HG02798 (cell line): ENCODE measurements around the gene HTT.

Experiments
- ATAC-seq: cut with Tn5 transposase; IDR thresholded peaks from one replicate; pipeline ENCODE4 v1.9.1; 2021; ENCODE audit warnings: mild to moderate bottlenecking; ENCODE audit not compliant: unreplicated experiment, poor library complexity

HTT gene

DNA sequence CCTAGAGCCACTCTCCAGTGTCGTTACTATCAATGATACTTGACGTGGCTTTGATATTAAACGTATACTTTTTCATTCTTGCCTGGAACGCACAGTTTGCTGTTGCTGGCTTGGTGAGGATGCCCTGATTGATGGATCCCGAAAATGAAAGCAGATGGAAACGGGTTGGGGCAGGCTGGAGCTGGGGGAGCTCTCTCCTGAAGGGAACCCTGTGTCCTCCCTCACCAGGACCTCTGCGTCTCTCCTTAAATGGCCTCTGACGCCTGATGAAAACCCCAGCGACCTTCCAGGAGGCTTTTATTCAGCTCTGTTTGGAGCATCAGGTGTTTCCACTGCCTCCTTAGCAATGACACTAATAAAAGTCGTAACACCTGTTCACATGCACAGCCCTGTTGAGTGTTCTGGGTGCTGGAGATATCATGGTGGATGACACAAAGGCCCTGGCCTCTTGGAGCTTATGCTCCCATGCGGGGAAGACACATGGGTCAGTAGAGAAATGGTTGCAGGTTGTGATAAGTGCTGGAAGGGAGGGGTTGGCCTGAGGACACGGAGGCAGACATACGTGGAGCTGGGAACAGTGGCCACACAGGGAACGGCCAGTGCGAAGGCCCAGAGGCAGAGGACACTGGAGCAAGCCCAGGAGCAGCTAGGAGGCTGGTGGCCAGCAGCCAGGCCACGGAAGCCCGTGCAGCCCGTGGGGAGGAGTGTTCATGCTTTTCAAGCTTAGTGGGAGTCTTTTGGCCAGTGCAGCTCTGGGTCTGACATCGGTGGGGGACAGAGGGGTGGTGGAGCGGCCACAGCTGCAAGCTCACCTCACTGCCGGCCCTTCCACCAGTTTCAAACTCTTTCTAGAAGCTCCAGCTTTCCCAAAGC lies 182.0 kb downstream of the HTT start:
- ATAC-seq: no peak

- peak; percentile 19 for ATAC-seq
These were observed 182.6 kb downstream of the HTT start for GRCh38 chr4:3257103-3257555.

DNA sequence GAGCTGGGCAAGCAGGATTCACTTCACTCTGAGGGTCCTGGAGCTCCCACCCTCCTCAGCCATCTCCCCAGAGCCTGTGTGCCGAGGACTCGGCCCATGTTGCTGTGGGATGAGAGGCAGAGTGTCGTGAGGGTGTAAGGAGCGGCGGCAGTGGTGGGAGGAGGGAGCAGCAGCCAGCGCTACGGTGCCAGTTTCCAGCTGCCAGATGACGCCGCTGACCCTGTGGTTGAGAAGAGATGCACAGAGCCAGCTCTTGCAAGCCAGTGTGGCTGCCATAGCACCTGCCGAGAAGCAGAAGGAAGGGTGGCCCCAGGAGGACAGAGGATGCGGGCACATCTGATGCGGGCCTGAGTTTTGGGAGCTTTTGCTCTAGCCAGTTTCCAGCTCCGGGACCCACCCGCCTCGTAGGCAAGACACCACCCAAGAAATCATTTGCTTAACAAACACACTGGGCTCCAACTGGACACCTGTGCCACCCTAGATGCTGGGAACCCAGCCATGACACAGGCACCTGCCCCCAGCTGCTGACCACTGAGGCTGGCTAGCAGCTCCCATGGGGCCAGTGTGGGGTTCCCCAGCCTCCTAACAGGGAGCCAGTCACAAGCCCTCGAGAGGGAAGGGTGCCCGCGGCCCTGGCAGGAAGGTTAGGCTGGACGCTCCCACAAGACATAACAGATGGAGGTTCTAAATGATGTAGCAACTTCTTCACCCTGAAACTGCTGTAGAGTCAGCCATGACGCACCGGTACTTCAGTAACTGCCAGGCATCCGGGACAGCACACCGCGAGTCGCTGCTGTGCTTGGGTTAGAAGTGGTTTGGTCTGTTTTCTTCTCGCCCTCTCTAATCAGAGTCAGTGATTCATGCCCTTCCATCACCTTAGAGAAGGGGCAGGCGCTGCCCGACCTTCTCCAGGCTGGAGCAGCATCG lies 183.3 kb downstream of the HTT start:
- ATAC-seq: peak; percentile 51

- no peak for ATAC-seq
These were observed 187.1 kb downstream of the HTT start for GRCh38 chr4:3261411-3262207.

GRCh38 chr4:3262208-3263052 lies 187.9 kb downstream of the HTT start:
- no peak for ATAC-seq

GRCh38 chr4:3263053-3263875 lies 188.8 kb downstream of the HTT start:
- ATAC-seq: no peak

- no peak for ATAC-seq
These were observed 189.4 kb downstream of the HTT start for GRCh38 chr4:3263876-3264193.

DNA sequence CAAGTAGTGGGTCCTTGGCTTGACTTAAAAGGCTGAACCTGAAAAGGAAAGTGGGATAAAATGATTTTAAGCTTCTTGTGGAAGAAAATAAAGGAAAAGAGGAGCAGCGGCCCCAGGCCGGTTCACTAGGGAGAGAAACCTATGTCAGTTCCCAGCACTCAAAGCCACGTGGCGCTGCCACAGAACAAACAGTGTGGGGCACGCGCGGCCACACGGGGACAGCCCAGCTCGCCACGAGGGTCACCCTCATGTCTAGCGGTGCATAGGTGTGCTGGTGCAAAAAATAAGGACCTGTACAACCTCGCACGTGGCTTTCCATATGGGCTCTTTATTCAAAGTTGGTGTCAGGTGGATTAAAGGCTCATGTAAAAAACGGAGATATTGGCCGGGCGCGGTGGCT lies 191.6 kb downstream of the HTT start:
- ATAC-seq: no peak

- no peak for ATAC-seq
These were observed 193.3 kb downstream of the HTT start for GRCh38 chr4:3267576-3268394.

DNA sequence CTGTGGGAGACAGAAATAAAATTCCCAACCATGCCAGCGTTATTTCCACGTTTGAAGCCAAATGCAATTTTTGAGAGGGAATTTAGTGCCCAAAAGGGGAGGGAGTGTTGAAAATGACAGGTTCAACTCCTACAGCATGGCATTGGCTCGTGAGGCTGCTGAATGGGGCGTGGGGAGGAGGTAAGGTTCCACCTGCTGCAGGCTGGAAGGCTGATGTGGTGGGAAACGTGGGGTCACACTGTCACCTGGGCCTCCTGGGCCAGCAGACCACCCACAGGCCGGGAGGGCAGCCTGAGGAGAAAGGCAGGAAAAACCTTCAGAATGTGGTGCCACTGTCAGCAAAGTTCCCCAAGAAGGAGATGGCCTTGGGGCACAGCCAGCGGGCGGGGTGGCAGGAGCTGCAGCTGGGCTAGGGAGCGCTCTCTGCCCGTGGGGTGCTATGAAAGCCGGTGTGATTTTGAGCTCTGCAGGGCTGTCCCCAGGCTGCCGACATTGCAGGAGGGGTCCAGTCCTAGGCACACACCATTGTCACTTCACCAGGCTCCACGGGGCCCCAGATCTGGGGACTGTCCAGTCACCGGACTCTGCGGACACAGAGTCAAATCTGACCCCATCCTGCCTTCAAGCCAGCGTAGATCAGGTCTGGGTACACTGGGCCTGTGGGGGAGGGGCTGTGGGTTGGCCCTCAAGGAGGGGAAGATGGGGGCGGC lies 194.1 kb downstream of the HTT start:
- no peak for ATAC-seq

- no peak for ATAC-seq
These were observed 194.8 kb downstream of the HTT start for GRCh38 chr4:3269105-3269927.

GRCh38 chr4:3269991-3270611 lies 195.6 kb downstream of the HTT start:
- ATAC-seq: no peak

GRCh38 chr4:3271131-3271530 lies 196.7 kb downstream of the HTT start:
- ATAC-seq: no peak

- no peak for ATAC-seq
These were observed 202.5 kb downstream of the HTT start for GRCh38 chr4:3276986-3277385.

- no peak for ATAC-seq
These were observed 206.0 kb downstream of the HTT start for GRCh38 chr4:3280466-3280865.

- ATAC-seq: no peak
These were observed 209.0 kb downstream of the HTT start for GRCh38 chr4:3283483-3283882.
